ENCODE data around the gene EDC4.
"Not testable (repeated sequence)": the region's sequence is repeated elsewhere in the genome, so short reads cannot be mapped to it uniquely, and the experiment has no call there.

EDC4 gene

DNA sequence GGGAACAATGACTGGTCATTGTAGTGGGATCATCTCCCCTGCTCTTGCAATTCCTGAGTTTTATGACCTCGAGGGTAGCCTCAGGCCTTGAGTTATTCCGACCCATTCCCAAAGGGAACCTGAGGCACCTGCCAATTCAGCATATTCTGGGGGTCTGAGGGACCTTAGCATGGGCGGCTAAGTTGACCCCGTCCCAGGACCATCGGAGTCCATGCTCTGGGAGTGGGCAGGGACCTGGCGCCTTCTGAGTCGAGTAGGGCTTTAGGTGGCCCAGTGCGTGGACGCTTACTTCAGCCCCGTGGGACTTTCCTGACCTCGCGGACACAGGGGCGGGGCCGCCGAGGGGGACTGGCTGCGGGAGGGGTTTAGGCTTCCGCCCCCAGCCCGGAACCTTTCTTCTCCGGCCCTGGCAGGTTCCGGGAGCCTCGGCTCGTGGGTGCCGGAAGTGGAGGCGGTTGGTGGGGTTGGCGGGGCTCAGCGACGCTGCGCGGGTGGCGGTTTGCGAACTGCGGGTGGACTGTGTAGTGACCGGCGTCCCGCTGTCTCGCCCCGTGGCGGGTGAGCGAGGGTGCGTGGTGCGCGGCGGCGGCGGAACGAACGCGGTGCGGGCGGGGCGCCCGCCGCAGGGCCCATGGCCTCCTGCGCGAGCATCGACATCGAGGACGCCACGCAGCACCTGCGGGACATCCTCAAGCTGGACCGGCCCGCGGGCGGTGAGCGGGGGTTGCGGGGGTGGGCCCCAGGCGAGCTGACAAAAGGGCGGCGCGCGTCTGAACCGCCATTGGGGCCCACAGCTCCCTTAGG lies at the start of gene EDC4:
Gene EDC4 (plus strand): TSS at position 422 of the 804 bp plus-strand sequence. CDS start 210 bp downstream, at position 632.
- peak; percentile 73 for DNase-seq (ENCODE audit: low spot score)

- DNase-seq (ENCODE audit: low spot score) = no peak
These were observed 47.7 kb upstream of the EDC4 start for GRCh38 chr16:67825119-67825518.

DNA sequence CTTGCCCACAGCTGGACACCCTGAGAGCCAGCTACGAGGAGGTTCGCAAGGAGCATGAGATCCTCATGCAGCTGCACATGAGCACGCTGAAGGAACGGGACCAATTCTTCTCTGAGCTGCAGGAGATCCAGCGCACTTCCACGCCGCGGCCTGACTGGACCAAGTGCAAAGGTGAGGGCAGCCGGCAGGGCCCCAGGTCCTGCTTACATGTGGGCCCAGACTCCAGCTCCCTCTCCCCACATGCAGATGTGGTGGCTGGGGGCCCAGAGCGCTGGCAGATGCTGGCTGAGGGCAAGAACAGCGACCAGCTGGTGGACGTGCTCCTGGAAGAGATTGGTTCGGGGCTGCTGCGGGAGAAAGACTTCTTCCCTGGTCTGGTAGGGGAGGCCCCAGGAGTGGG lies 46.9 kb upstream of the EDC4 start:
- DNase-seq (ENCODE audit: low spot score) = no peak

DNA sequence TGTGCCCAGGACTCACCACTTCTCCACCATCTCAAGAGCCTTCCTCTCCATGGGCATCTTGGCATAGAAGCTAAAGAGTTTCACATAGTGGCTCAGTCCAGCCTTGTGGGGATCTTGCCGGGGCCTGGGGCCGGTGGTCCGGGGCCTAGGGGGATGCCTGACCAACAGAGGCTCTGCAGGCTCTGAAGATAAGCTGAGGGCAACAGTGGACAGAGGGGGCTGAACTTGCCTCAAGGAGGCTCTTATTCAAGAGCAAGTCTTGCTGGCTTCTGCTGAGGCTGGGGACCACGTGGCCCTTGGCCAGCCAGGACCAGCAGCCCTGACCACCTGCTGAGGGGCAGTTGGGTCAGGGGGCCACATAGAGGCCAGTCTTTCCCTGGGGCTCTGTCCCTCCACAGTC lies 44.2 kb upstream of the EDC4 start:
- no peak for DNase-seq (ENCODE audit: low spot score)

- DNase-seq (ENCODE audit: low spot score) = peak; percentile 44
These were observed 39.8 kb upstream of the EDC4 start for GRCh38 chr16:67833030-67833414.

GRCh38 chr16:67833415-67834241 lies 39.2 kb upstream of the EDC4 start:
- DNase-seq (ENCODE audit: low spot score) = peak; percentile 91

DNA sequence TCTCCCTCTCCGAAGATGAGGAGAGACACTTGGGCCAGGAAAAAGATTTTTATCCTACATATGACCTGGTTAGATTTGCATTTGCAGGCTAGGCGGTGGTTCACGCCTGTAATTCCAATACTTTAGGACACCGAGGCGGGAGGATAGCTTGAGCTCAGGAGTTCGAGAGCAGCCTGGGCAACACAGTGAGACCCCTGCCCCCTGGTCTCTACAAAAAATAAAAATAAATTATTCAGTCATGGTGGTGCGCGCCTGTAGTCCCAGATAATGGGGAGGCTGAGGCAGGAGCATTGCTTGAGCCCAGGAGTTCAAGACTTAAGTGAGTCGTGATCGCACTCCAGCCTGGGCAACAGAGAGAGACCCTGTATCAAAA lies 38.6 kb upstream of the EDC4 start:
- no peak for DNase-seq (ENCODE audit: low spot score)

GRCh38 chr16:67837190-67837589 lies 35.7 kb upstream of the EDC4 start:
- DNase-seq (ENCODE audit: low spot score) = not testable (repeated sequence)

DNA sequence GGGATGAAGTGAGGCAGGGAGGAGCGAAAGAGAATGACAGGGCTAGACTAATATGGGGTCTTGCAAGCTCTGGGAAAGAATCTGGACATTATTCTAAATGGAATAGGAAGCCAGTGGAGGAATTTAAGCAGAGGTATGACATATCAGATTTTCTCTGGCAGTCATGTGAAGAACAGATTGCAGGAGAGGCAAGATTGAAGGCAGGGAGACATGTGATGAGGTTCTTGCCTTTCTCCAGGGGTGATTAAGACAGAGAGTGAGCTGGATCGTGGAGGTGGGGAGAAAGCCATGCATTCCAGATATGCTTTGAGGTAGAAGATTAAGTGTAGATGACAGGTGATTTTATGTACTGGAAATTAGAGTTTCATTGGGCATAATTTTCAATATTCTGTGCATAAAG lies 35.0 kb upstream of the EDC4 start:
- no peak for DNase-seq (ENCODE audit: low spot score)

- DNase-seq (ENCODE audit: low spot score) = no peak
These were observed 31.5 kb upstream of the EDC4 start for GRCh38 chr16:67841198-67841815.

GRCh38 chr16:67841816-67842508 lies 30.9 kb upstream of the EDC4 start, which contains the start of gene THAP11:
TSS of gene THAP11 (plus strand) at chr16:67842320. CDS start at chr16:67842555, 235 bp downstream.
- peak; percentile 98 for DNase-seq (ENCODE audit: low spot score)

DNA sequence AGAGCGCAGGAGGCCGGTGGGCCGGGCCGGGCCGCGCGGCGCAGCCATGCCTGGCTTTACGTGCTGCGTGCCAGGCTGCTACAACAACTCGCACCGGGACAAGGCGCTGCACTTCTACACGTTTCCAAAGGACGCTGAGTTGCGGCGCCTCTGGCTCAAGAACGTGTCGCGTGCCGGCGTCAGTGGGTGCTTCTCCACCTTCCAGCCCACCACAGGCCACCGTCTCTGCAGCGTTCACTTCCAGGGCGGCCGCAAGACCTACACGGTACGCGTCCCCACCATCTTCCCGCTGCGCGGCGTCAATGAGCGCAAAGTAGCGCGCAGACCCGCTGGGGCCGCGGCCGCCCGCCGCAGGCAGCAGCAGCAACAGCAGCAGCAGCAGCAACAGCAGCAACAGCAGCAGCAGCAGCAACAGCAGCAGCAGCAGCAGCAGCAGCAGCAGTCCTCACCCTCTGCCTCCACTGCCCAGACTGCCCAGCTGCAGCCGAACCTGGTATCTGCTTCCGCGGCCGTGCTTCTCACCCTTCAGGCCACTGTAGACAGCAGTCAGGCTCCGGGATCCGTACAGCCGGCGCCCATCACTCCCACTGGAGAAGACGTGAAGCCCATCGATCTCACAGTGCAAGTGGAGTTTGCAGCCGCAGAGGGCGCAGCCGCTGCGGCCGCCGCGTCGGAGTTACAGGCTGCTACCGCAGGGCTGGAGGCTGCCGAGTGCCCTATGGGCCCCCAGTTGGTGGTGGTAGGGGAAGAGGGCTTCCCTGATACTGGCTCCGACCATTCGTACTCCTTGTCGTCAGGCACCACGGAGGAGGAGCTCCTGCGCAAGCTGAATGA lies 30.1 kb upstream of the EDC4 start:
- peak; percentile 36 for DNase-seq (ENCODE audit: low spot score)

GRCh38 chr16:67843343-67843765 lies 29.5 kb upstream of the EDC4 start:
- DNase-seq (ENCODE audit: low spot score) = no peak

DNA sequence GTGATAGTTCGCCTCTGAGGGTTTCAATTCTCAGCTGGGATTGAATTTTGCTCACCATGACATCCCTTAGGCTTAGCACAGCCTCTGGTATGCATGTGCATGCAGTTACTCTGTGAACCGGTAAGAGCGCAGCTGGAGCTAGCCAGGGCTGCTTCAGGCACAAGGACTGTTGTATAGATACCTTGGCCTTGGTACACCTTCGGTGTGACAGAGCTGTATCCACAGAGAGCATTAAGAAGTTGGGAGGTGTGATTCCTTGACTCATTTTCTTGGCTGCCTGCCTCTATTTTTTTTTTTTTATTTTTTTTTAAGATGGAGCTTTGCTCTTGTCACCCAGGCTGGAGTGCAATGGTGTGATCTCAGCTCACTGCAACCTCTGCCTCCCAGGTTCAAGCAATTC lies 28.4 kb upstream of the EDC4 start:
- DNase-seq (ENCODE audit: low spot score) = no peak

DNA sequence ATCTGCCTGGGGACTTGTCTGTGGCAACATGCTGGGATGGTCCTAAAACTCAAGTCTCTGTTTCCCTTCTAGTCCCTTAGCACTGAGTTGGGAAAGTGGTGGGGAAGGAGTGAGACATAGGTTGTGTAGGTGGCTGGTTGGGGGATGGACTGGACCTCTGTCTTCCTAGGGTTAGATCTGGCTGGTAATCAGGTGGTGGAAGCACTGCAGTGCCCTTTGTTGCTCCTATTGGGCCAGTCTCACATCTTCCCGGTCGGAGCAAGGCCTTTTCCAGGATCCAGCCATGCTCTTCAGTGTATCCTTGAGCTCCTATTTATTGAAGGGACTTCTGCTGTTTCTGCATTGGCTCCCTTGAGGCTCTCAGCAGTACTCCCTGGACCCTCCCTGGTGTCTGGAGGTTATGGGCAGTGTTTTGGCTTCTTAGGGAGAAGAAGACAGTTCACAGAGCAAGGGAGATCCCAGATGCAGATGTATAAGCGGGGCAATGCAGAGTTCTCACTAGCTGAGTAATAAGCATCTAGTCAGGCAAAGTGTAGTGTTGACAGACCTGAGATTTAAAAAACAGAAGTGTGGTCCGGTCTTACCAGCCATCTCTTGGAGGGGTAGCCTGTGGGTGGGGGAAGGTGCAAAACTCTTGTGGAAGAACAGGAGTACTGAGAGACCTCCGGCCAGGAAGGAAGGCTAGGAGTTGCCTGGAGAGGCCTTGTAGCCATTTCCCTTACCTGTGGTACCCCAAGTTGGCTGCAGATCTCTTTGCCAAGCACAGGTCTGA lies 27.4 kb upstream of the EDC4 start:
- no peak for DNase-seq (ENCODE audit: low spot score)

DNA sequence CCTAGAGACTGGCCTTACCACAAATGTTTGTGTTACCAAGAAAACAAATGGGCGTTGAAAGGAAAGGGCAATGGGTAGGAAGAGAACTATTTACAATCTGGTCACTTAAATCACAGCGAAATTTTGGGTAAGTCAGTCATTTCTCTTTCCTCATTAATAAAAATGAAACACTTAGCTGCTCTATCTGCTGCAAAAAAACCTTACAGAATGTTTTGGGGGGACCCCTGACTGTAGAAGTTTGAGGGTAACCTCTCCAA lies 26.9 kb upstream of the EDC4 start:
- no peak for DNase-seq (ENCODE audit: low spot score)

GRCh38 chr16:67846320-67847063 lies 26.4 kb upstream of the EDC4 start, which contains the start of gene NUTF2:
TSS of gene NUTF2 (plus strand) at chr16:67846933. CDS start at chr16:67865131, 18,198 bp downstream.
- DNase-seq (ENCODE audit: low spot score) = peak; percentile 94

DNA sequence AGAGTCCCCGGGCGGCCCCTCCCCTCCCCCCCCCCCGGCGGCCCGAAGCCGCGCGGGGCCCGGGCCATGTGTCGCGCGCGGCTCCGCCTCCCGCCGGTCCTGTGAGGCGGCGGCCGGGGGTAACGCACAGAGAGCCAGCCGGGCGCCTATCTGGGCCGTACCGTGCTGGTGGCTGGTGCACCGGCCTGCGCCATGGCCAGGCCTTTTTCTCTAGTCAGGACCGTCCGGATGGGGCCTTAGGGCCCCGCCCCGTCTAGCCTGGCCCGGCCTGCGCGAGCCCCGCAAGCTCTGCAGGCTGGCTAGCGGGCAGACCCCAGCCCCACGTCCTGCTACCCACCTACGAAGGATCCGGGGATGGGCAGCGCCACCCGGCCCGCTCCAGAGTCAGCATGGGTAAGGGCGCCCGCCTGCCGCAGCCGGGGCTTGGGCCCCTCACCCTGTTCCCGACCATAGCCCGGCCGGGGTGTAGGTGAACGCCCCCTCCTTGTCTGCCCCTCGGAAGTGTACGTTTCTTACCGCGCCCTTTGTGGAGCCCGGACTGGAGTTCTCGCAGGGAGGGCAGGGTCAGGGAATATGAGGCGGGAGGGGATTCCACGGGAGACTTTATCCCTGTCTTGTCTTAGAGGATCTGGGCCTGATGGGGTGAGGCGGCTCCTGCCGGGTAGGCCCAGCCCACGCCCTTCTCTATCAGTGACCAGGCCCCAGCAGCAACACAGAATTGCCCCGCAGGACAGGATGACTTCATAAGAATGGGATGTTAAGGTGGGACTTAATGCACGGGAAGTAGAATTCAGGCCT lies 25.6 kb upstream of the EDC4 start, which contains the start of gene CENPT:
Gene CENPT (minus strand): TSS at position 630 of the 798 bp plus-strand sequence. CDS start 13,834 bp downstream, outside the sequence.
- DNase-seq (ENCODE audit: low spot score) = peak; percentile 82

DNA sequence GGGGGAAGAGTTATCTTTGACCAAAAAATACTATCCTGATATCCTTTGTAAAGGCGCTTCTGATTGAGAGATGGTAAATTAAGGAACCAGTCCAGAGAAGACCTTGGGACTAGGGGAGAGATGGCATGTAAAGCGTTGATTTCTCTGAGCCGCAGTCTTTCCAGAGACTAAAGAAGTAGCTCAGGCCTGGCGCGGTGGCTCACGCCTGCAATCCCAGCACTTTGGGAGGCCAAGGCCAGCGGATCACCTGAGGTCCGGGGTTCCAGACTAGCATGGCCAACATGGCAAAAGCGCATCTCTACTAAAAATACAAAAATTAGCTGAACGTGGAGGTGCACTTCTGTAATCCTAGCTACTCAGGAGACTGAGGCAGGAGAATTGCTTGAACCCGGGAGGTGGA lies 24.7 kb upstream of the EDC4 start:
- no peak for DNase-seq (ENCODE audit: low spot score)

All from hematopoietic multipotent progenitor cell treated with erythropoietin and hydrocortisone succinate and interleukin-3 and kit ligand, for 15 days (in vitro differentiated cells).